Activated naive CD8-positive, alpha-beta T cell treated with anti-CD3 and anti-CD28 coated beads, Interleukin-2, amount 50 U/mL, for 24 hours (primary cell): ENCODE results near the gene CLDN9.
"Not testable (repeated sequence)": the region's sequence is repeated elsewhere in the genome, so short reads cannot be mapped to it uniquely, and the experiment has no call there.

Experiments used
- ATAC-seq: fragments of 150-1000 bp; cut with Tn5 transposase; one replicate; pipeline ENCODE4 v1.10.0; 2021
- DNase-seq: peaks from one replicate; pipeline ENCODE4 v3.0.0; 2021
- H3K27ac Mint-ChIP-seq: one replicate; pipeline ENCODE4 v1.8.0; 2021; ENCODE audit warnings: mild to moderate bottlenecking, mixed read lengths
- H3K27me3 Mint-ChIP-seq: one replicate; pipeline ENCODE4 v1.8.0; 2021; ENCODE audit warnings: mixed read lengths
- H3K36me3 Mint-ChIP-seq: one replicate; pipeline ENCODE4 v1.8.0; 2021; ENCODE audit warnings: low read depth, mixed read lengths
- H3K4me1 Mint-ChIP-seq: one replicate; pipeline ENCODE4 v1.8.0; 2021; ENCODE audit warnings: mixed read lengths
- H3K4me3 Mint-ChIP-seq: one replicate; pipeline ENCODE4 v1.8.0; 2021; ENCODE audit warnings: mild to moderate bottlenecking, moderate library complexity, mixed read lengths
- H3K9me3 Mint-ChIP-seq: one replicate; pipeline ENCODE4 v1.8.0; 2021; ENCODE audit warnings: mixed read lengths

Gene CLDN9

DNA sequence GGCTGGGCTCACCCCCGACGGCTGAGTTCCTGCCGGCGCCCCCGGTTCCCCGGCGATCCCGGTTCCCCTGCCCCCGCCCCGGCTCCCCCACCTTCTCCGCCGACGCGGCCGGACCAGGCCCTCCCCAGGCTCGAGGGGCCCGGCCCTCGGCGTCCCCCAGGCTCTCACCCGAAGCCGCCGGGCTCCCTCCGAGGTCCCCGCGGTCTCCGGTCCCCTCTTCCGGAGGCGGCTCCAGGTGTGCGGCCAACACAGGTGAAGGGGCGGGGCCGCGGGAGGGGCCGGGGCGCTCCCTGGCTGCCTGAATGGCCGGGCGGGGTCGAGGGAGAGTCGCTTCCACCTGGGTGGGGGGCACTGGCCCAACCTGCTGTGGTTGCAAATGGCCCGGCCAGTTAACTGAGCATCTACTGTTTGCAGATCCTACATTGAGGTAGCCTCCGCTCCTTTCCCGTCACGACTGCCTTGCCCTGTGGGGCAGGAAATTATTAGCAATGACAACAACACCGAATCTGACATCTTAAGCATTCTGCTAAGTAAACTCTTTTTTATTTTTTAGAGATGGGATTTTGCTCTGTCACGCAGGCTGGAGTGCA lies 24.1 kb downstream of the CLDN9 start, which contains the start of gene BICDL2:
Gene BICDL2 (minus strand): TSS at position 219 of the 590 bp plus-strand sequence. CDS start 1,448 bp downstream, outside the sequence.
- ATAC-seq (no peak), DNase-seq (no peak)
- H3K27me3 Mint-ChIP-seq, result peaks cover 77% of the 10 kb centered on the region
- no peak within 1 kb of the TSS for H3K4me3 Mint-ChIP-seq
- H3K36me3 Mint-ChIP-seq, result no peaks in the 10 kb centered on the region
- no peaks in the 10 kb centered on the region for H3K9me3 Mint-ChIP-seq
- H3K27ac Mint-ChIP-seq, result no peak within 1 kb of the TSS
- peaks cover 8% of the 10 kb centered on the region for H3K4me1 Mint-ChIP-seq

GRCh38 chr16:3038256-3038655 lies 25.5 kb downstream of the CLDN9 start:
- ATAC-seq, result no peak
- Mint-ChIP-seq H3K4me1 (peaks cover 4% of the 10 kb centered on the region), H3K36me3 (no peaks in the 10 kb centered on the region), H3K27me3 (peaks cover 72% of the 10 kb centered on the region), H3K4me3 (no peak overlapping the region), H3K27ac (no peak overlapping the region), H3K9me3 (no peaks in the 10 kb centered on the region)
- DNase-seq, result no peak

GRCh38 chr16:3038896-3039295 lies 26.2 kb downstream of the CLDN9 start:
- ATAC-seq (no peak), DNase-seq (no peak)
- H3K27me3 Mint-ChIP-seq, result peaks cover 72% of the 10 kb centered on the region
- H3K4me3 Mint-ChIP-seq, result no peak overlapping the region
- peaks cover 4% of the 10 kb centered on the region for H3K4me1 Mint-ChIP-seq
- H3K36me3 Mint-ChIP-seq, result no peaks in the 10 kb centered on the region
- no peak overlapping the region for H3K27ac Mint-ChIP-seq
- H3K9me3 Mint-ChIP-seq, result no peaks in the 10 kb centered on the region

- ATAC-seq (no peak), DNase-seq (no peak)
- H3K27ac Mint-ChIP-seq, result no peak overlapping the region
- H3K27me3 Mint-ChIP-seq, result peaks cover 72% of the 10 kb centered on the region
- H3K4me3 Mint-ChIP-seq, result no peak overlapping the region
- no peaks in the 10 kb centered on the region for H3K36me3 Mint-ChIP-seq
- peaks cover 8% of the 10 kb centered on the region for H3K4me1 Mint-ChIP-seq
- H3K9me3 Mint-ChIP-seq, result no peaks in the 10 kb centered on the region
Observed at GRCh38 chr16:3042376-3042775, 29.7 kb downstream of the CLDN9 start.

- Mint-ChIP-seq H3K27me3 (peaks cover 63% of the 10 kb centered on the region), H3K36me3 (no peaks in the 10 kb centered on the region), H3K4me1 (peaks cover 13% of the 10 kb centered on the region), H3K27ac (no peak overlapping the region), H3K9me3 (no peaks in the 10 kb centered on the region), H3K4me3 (peak overlapping the region; percentile 36)
- no peak for DNase-seq
- no peak for ATAC-seq
Observed at GRCh38 chr16:3044708-3045107, 32.0 kb downstream of the CLDN9 start.

- peaks cover 56% of the 10 kb centered on the region for H3K27me3 Mint-ChIP-seq
- peak within 1 kb of the TSS; percentile 65 for H3K4me3 Mint-ChIP-seq
- no peaks in the 10 kb centered on the region for H3K36me3 Mint-ChIP-seq
- DNase-seq (no peak), ATAC-seq (no peak)
- no peak within 1 kb of the TSS for H3K27ac Mint-ChIP-seq
- H3K4me1 Mint-ChIP-seq, result peaks cover 13% of the 10 kb centered on the region
- no peaks in the 10 kb centered on the region for H3K9me3 Mint-ChIP-seq
Observed at GRCh38 chr16:3045758-3046640, 33.3 kb downstream of the CLDN9 start, which contains the start of gene MMP25. MMP25 (plus strand) TSS chr16:3046561; CDS start chr16:3046918, 357 bp downstream.

DNA sequence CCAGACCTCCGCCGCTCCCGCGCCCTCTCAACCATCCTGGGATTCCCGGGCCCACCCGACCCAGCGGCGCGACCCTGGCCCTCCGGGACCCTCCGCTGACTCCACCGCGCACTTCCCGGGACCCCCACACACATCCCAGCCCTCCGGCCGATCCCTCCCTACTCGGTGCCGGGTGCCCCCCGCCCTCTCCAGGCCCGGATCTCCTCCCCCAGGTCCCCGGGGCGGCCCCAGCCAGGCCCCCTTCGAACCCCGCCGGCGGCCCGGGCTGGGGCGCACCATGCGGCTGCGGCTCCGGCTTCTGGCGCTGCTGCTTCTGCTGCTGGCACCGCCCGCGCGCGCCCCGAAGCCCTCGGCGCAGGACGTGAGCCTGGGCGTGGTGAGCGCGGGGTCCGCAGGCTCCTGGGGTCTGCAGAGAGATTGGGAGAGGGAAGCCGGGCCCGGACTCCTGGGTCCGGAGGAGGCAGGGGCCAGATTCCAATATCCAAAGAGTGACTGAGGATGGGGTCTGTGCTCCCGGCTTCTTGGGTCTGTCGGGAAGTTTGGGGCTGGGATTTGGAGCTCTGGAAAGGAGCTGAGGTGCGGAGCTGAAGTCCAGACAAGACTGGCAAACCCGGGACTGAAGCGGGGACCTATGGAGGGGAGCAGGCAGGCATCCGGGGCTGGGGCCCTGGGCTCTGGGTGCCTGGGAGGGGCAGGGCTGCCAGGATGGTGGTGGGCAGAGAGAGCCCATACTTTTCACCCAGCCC lies 34.1 kb downstream of the CLDN9 start:
- no peaks in the 10 kb centered on the region for H3K9me3 Mint-ChIP-seq
- DNase-seq (no peak), ATAC-seq (no peak)
- H3K27me3 Mint-ChIP-seq, result peaks cover 51% of the 10 kb centered on the region
- peaks cover 16% of the 10 kb centered on the region for H3K4me1 Mint-ChIP-seq
- no peak overlapping the region for H3K27ac Mint-ChIP-seq
- no peaks in the 10 kb centered on the region for H3K36me3 Mint-ChIP-seq
- H3K4me3 Mint-ChIP-seq, result peak overlapping the region; percentile 48

GRCh38 chr16:3047387-3047720 lies 34.6 kb downstream of the CLDN9 start:
- no peak overlapping the region for H3K27ac Mint-ChIP-seq
- peaks cover 16% of the 10 kb centered on the region for H3K4me1 Mint-ChIP-seq
- DNase-seq, result no peak
- no peaks in the 10 kb centered on the region for H3K9me3 Mint-ChIP-seq
- peak overlapping the region; percentile 40 for H3K4me3 Mint-ChIP-seq
- no peak for ATAC-seq
- peaks cover 48% of the 10 kb centered on the region for H3K27me3 Mint-ChIP-seq
- no peaks in the 10 kb centered on the region for H3K36me3 Mint-ChIP-seq

DNA sequence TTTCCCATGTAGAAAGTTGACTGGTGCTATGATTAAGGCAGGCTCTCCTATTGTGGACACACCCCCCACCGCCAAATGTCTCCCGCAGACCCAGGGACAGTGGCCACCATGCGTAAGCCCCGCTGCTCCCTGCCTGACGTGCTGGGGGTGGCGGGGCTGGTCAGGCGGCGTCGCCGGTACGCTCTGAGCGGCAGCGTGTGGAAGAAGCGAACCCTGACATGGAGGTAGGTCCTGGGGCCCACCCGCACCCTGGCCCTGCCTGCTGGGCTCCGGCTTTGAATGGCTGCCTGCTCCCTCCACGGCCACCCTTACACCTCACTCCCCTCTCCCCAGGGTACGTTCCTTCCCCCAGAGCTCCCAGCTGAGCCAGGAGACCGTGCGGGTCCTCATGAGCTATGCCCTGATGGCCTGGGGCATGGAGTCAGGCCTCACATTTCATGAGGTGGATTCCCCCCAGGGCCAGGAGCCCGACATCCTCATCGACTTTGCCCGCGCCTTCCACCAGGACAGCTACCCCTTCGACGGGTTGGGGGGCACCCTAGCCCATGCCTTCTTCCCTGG lies 37.3 kb downstream of the CLDN9 start:
- no peaks in the 10 kb centered on the region for H3K9me3 Mint-ChIP-seq
- no peak overlapping the region for H3K4me3 Mint-ChIP-seq
- peaks cover 25% of the 10 kb centered on the region for H3K27me3 Mint-ChIP-seq
- peaks cover 19% of the 10 kb centered on the region for H3K4me1 Mint-ChIP-seq
- DNase-seq (no peak), ATAC-seq (no peak)
- peaks cover 3% of the 10 kb centered on the region for H3K36me3 Mint-ChIP-seq
- H3K27ac Mint-ChIP-seq, result no peak overlapping the region

DNA sequence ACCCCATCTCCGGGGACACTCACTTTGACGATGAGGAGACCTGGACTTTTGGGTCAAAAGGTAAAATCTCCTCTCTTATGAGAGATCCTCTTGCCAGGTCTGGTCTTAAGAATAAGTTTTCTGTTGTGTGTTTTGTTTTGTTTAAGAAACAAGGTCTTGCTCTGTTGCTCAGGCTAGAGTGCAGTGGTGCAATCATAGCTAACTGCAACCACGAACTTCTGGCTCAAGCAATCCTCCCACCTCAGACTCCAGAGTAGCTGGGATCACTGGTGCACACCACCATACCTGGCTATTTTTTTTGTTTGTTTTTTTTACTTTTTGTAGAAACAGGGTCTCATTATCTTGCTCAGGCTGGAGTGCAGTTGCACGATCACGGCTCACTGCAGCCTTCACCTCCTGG lies 37.8 kb downstream of the CLDN9 start:
- Mint-ChIP-seq H3K4me3 (no peak overlapping the region), H3K27me3 (peaks cover 20% of the 10 kb centered on the region), H3K4me1 (peaks cover 20% of the 10 kb centered on the region), H3K27ac (no peak overlapping the region), H3K36me3 (peaks cover 5% of the 10 kb centered on the region), H3K9me3 (no peaks in the 10 kb centered on the region)
- DNase-seq (no peak), ATAC-seq (no peak)

GRCh38 chr16:3051009-3051408 lies 38.3 kb downstream of the CLDN9 start:
- no peak overlapping the region for H3K27ac Mint-ChIP-seq
- peaks cover 17% of the 10 kb centered on the region for H3K27me3 Mint-ChIP-seq
- no peak overlapping the region for H3K4me3 Mint-ChIP-seq
- H3K4me1 Mint-ChIP-seq, result peaks cover 23% of the 10 kb centered on the region
- H3K36me3 Mint-ChIP-seq, result peaks cover 5% of the 10 kb centered on the region
- ATAC-seq, result no peak
- no peaks in the 10 kb centered on the region for H3K9me3 Mint-ChIP-seq
- no peak for DNase-seq

- DNase-seq (no peak), ATAC-seq (no peak)
- no peak overlapping the region for H3K4me3 Mint-ChIP-seq
- H3K4me1 Mint-ChIP-seq, result peaks cover 26% of the 10 kb centered on the region
- peaks cover 5% of the 10 kb centered on the region for H3K36me3 Mint-ChIP-seq
- no peak overlapping the region for H3K27ac Mint-ChIP-seq
- H3K27me3 Mint-ChIP-seq, result peaks cover 17% of the 10 kb centered on the region
- H3K9me3 Mint-ChIP-seq, result no peaks in the 10 kb centered on the region
Observed at GRCh38 chr16:3051494-3051893, 38.8 kb downstream of the CLDN9 start.

GRCh38 chr16:3052571-3053329 lies 40.0 kb downstream of the CLDN9 start:
- H3K27me3 Mint-ChIP-seq, H3K4me3 Mint-ChIP-seq, H3K36me3 Mint-ChIP-seq, H3K9me3 Mint-ChIP-seq, DNase-seq, H3K27ac Mint-ChIP-seq: not testable (repeated sequence)
- H3K4me1 Mint-ChIP-seq, result peaks cover 38% of the 10 kb centered on the region
- peak; percentile 60 for ATAC-seq

DNA sequence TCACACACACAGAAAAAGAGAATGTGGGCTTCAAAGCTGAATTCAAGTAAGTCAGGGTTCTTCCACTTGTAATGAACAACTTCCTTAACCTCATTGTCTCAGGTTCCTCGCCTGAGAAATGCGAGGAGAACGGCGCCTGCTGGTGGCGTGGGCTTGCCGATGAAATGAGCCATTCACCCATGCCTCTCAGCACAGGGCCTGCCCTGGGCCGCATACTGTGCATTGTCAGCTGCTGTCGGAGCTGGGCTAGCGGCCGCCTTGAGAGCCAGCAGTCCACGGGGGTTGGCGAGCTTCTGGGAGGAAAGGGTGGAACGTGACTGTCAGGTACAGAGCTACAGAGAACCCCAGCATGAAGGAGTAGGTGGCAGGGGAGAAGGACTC lies 40.6 kb downstream of the CLDN9 start:
- not testable (repeated sequence) for DNase-seq, H3K36me3 Mint-ChIP-seq, H3K27ac Mint-ChIP-seq, H3K27me3 Mint-ChIP-seq, H3K4me3 Mint-ChIP-seq, H3K9me3 Mint-ChIP-seq
- peaks cover 37% of the 10 kb centered on the region for H3K4me1 Mint-ChIP-seq
- ATAC-seq, result peak; percentile 55
